ENCODE results near the gene GRIK3. TPM values are rescaled to one million over a fixed set of nuclear protein-coding genes. Genes with fewer than 3 reads are reported as not detected.

The GRIK3 gene
- total and polyA plus RNA-seq, 2 donors (not counting 1 experiment from before 2014, with no cell fraction given) = not detected

- H3K27me3 ChIP-seq (ENCODE audit: control insufficient read depth, insufficient read depth, low read length) = no peaks in the 10 kb centered on the region
- H3K36me3 ChIP-seq (ENCODE audit: control insufficient read depth, insufficient read depth, low read length) = no peaks in the 10 kb centered on the region
- no peaks in the 10 kb centered on the region for H3K4me1 ChIP-seq (ENCODE audit: control insufficient read depth, extremely low read depth, insufficient read depth, low read length)
- no peak for DNase-seq (ENCODE audit: low read depth in 2 of 2)
- no peaks in the 10 kb centered on the region for H3K79me2 ChIP-seq (ENCODE audit: control insufficient read depth, insufficient read depth, low read length)
- H3K9ac ChIP-seq (ENCODE audit: insufficient read depth, low read length) = no peak overlapping the region
- no peak overlapping the region for H3K4me3 ChIP-seq (replicated peaks in 1 of 4; ENCODE audit: control extremely low read depth in 1 of 4, insufficient read depth in 1 of 4, low read depth in 3 of 4, low read length in 4 of 4)
- H3K9me3 ChIP-seq (ENCODE audit: control insufficient read depth, insufficient read depth, low read depth, low read length) = no peaks in the 10 kb centered on the region
- H4K20me1 ChIP-seq (ENCODE audit: control insufficient read depth, extremely low read depth, insufficient read depth, low read length) = no peaks in the 10 kb centered on the region
- no peak overlapping the region for H3K27ac ChIP-seq (ENCODE audit: insufficient read depth, low read length)
- H3K4me2 ChIP-seq (ENCODE audit: extremely low read depth, insufficient read depth, low read length) = no peak overlapping the region
- no peak overlapping the region for H2AFZ ChIP-seq (ENCODE audit: low read length)
- TF ChIP-seq CTCF (conservative IDR thresholded peaks at IDR 0.05 in 1 of 2, IDR thresholded peaks at IDR 0.05 in 1 of 2; ENCODE audit: low read depth in 1 of 2, low read length in 2 of 2) (no peak), EZH2 (IDR thresholded peaks at IDR 0.05; ENCODE audit: low read length, missing control alignments) (no peak)
Measured at GRCh38 chr1:37006132-37006868, 28.0 kb downstream of the GRIK3 start.

DNA sequence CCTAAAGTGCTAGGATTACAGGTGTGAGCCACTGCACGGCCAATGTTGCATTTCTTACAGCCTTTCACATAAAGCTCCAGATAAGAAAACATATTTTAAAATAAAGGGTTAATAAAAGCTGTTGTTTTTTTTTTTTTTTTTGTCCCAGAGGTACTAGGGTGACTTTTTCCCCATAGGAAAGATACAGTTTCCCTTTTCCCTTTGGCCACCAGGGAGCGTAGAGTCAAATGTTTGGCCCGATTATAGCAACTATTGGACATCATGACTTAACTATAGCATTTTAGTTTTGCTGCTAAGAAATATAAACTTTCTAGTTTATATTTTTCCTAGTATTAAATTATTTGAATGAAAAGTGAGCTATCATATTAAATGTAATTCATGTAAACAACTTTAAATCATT lies 31.4 kb downstream of the GRIK3 start:
- Histone ChIP-seq H3K27ac (ENCODE audit: insufficient read depth, low read length) (no peak overlapping the region), H3K27me3 (ENCODE audit: control insufficient read depth, insufficient read depth, low read length) (no peaks in the 10 kb centered on the region), H4K20me1 (ENCODE audit: control insufficient read depth, extremely low read depth, insufficient read depth, low read length) (no peaks in the 10 kb centered on the region), H3K36me3 (ENCODE audit: control insufficient read depth, insufficient read depth, low read length) (no peaks in the 10 kb centered on the region), H3K9me3 (ENCODE audit: control insufficient read depth, insufficient read depth, low read depth, low read length) (no peaks in the 10 kb centered on the region), H3K9ac (ENCODE audit: insufficient read depth, low read length) (no peak overlapping the region), H2AFZ (ENCODE audit: low read length) (no peak overlapping the region), H3K4me3 (replicated peaks in 1 of 4; ENCODE audit: control extremely low read depth in 1 of 4, insufficient read depth in 1 of 4, low read depth in 3 of 4, low read length in 4 of 4) (no peak overlapping the region), H3K4me2 (ENCODE audit: extremely low read depth, insufficient read depth, low read length) (no peak overlapping the region), H3K4me1 (ENCODE audit: control insufficient read depth, extremely low read depth, insufficient read depth, low read length) (no peaks in the 10 kb centered on the region), H3K79me2 (ENCODE audit: control insufficient read depth, insufficient read depth, low read length) (no peaks in the 10 kb centered on the region)
- no peak for DNase-seq (ENCODE audit: low read depth in 2 of 2)
- TF ChIP-seq CTCF (conservative IDR thresholded peaks at IDR 0.05 in 1 of 2, IDR thresholded peaks at IDR 0.05 in 1 of 2; ENCODE audit: low read depth in 1 of 2, low read length in 2 of 2) (no peak), EZH2 (IDR thresholded peaks at IDR 0.05; ENCODE audit: low read length, missing control alignments) (no peak)

GRCh38 chr1:37001703-37002102 lies 32.6 kb downstream of the GRIK3 start:
- no peak for DNase-seq (ENCODE audit: low read depth in 2 of 2)
- Histone ChIP-seq H2AFZ (ENCODE audit: low read length) (no peak overlapping the region), H3K9me3 (ENCODE audit: control insufficient read depth, insufficient read depth, low read depth, low read length) (no peaks in the 10 kb centered on the region), H3K9ac (ENCODE audit: insufficient read depth, low read length) (no peak overlapping the region), H3K4me1 (ENCODE audit: control insufficient read depth, extremely low read depth, insufficient read depth, low read length) (no peaks in the 10 kb centered on the region), H3K4me2 (ENCODE audit: extremely low read depth, insufficient read depth, low read length) (no peak overlapping the region), H3K36me3 (ENCODE audit: control insufficient read depth, insufficient read depth, low read length) (no peaks in the 10 kb centered on the region), H3K27ac (ENCODE audit: insufficient read depth, low read length) (no peak overlapping the region), H3K4me3 (replicated peaks in 1 of 4; ENCODE audit: control extremely low read depth in 1 of 4, insufficient read depth in 1 of 4, low read depth in 3 of 4, low read length in 4 of 4) (no peak overlapping the region), H4K20me1 (ENCODE audit: control insufficient read depth, extremely low read depth, insufficient read depth, low read length) (no peaks in the 10 kb centered on the region), H3K79me2 (ENCODE audit: control insufficient read depth, insufficient read depth, low read length) (no peaks in the 10 kb centered on the region), H3K27me3 (ENCODE audit: control insufficient read depth, insufficient read depth, low read length) (no peaks in the 10 kb centered on the region)
- TF ChIP-seq EZH2 (IDR thresholded peaks at IDR 0.05; ENCODE audit: low read length, missing control alignments) = no peak
- TF ChIP-seq CTCF (conservative IDR thresholded peaks at IDR 0.05 in 1 of 2, IDR thresholded peaks at IDR 0.05 in 1 of 2; ENCODE audit: low read depth in 1 of 2, low read length in 2 of 2) = no peak

Data from fibroblast of lung (primary cell).